ENCODE measurements around the gene PRSS3.
A peak's percentile ranks its signal among the peaks of the same experiment; 100 is the strongest.

DNA sequence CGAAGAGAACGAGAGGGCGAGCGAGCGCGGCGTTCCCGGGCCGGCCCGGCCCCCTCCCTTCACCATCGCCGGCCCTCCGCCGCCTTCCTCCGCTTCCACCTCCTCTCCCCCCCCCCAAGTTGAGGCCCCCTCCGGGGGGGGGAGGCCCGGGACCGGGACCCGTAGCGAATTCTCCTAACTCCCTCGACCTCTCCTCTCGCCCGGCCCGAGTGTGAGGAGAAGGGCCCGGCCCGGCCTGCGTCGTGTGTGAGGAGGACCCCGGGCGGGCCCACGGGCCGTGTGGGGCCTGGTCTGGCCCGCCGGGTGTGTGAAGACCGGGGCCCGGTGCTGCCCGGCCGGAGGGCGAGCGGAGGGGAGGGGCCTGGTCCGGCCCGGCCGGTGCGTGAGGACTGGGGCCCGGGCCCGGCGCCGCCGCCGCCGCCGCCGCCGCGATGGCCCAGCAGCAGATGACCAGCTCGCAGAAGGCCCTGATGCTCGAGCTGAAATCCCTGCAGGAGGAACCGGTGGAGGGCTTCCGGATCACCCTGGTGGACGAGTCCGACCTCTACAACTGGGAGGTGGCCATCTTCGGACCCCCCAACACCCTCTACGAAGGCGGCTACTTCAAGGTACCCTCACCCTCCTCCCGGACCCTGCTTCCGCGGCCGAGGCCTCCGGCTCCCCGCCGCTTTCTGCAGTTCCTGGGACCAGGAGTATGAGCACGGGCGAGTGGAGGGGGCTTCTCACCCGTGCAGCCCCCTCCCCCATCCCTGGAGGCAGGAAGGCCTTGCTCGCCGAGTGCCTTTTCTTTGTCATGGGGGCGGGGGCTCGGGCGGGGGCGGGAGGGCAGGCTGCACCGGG lies 22.2 kb downstream of the PRSS3 start:
- TF ChIP-seq CTCF (IDR thresholded peaks at IDR 0.05) (peak in 1 of 4 experiments; percentile 20), POLR2A (IDR thresholded peaks at IDR 0.05) (no peak), POLR2AphosphoS5 (IDR thresholded peaks at IDR 0.05) (no peak), EP300 (IDR thresholded peaks at IDR 0.05) (no peak)
